Activated naive CD4-positive, alpha-beta T cell treated with anti-CD3 and anti-CD28 coated beads for 36 hours (primary cell): ENCODE measurements around the gene ZNF333. TPM values are rescaled to one million over a fixed set of nuclear protein-coding genes. Genes with fewer than 3 reads are reported as not detected.
A peak's percentile ranks its signal among the peaks of the same experiment; 100 is the strongest.

Source experiments
- CTCF ChIA-PET: fragments of 350-600 bp; sonication (Branson Sonifier 250); formaldehyde crosslinking; loops from one replicate; lab custom pipeline; 2021; ENCODE audit warnings: antibody characterized with exemption; lab: Charles Lee
- DNase-seq: peaks from one replicate; pipeline ENCODE4 v3.0.0-alpha.2; 2020
- H3K27ac Mint-ChIP-seq: one replicate; pipeline ENCODE4 v1.8.0; 2021; ENCODE audit warnings: mild to moderate bottlenecking, mixed read lengths
- H3K27me3 Mint-ChIP-seq: one replicate; pipeline ENCODE4 v1.8.0; 2021; ENCODE audit warnings: low read depth, mixed read lengths
- H3K36me3 Mint-ChIP-seq: one replicate; pipeline ENCODE4 v1.8.0; 2021; ENCODE audit warnings: low read depth, mixed read lengths
- H3K4me1 Mint-ChIP-seq: one replicate; pipeline ENCODE4 v1.8.0; 2021; ENCODE audit warnings: low read depth, mixed read lengths
- H3K4me3 Mint-ChIP-seq: one replicate; pipeline ENCODE4 v1.8.0; 2021; ENCODE audit warnings: mild to moderate bottlenecking, moderate library complexity, mixed read lengths
- H3K9me3 Mint-ChIP-seq: one replicate; pipeline ENCODE4 v1.8.0; 2021; ENCODE audit warnings: mixed read lengths
- intact Hi-C: fragments of 100-400 bp; cut with micrococcal nuclease; formaldehyde crosslinking; loops from one replicate; pipeline ENCODE4 v1.15.1; 2023
- total RNA-seq, 2 experiments: library from RNA; stranded (reverse); gene quantifications; one replicate each; pipeline ENCODE4 v1.2.3, GENCODE V29; 2021

Gene ZNF333
- total RNA-seq, 2 experiments from 2014 or later, result 28.6 to 31.7 TPM

GRCh38 chr19:14673088-14673487 lies 16.8 kb upstream of the ZNF333 start:
- CTCF ChIA-PET, result interaction anchor here (0.6 to 1.6 kb wide), 2 partner anchors 13 to 762 kb away, joined by 8 to 10 read pairs; no protein-coding TSS in a partner anchor
- peaks cover 11% of the 10 kb centered on the region for H3K9me3 Mint-ChIP-seq
- no peak for DNase-seq
- H3K4me3 Mint-ChIP-seq, result no peak overlapping the region
- H3K27ac Mint-ChIP-seq, result no peak overlapping the region
- intact Hi-C loops, result no loop called here
- peaks cover 33% of the 10 kb centered on the region for H3K27me3 Mint-ChIP-seq
- peaks cover under 1% of the 10 kb centered on the region for H3K4me1 Mint-ChIP-seq
- no peaks in the 10 kb centered on the region for H3K36me3 Mint-ChIP-seq

- CTCF ChIA-PET, result interaction anchor here (0.6 to 1.6 kb wide), 2 partner anchors 11 to 171 kb away, joined by 3 to 8 read pairs; no protein-coding TSS in a partner anchor
- DNase-seq, result no peak
- no peak within 1 kb of the TSS for H3K4me3 Mint-ChIP-seq
- no peak within 1 kb of the TSS for H3K27ac Mint-ChIP-seq
- intact Hi-C loops, result no loop called here
- peaks cover 6% of the 10 kb centered on the region for H3K9me3 Mint-ChIP-seq
- peaks cover 25% of the 10 kb centered on the region for H3K27me3 Mint-ChIP-seq
- no peaks in the 10 kb centered on the region for H3K4me1 Mint-ChIP-seq
- H3K36me3 Mint-ChIP-seq, result no peaks in the 10 kb centered on the region
Observed at GRCh38 chr19:14674764-14675163, 15.1 kb upstream of the ZNF333 start, which contains the start of gene ADGRE3. ADGRE3 (minus strand) TSS chr19:14674844; CDS start chr19:14674770, 74 bp downstream.

- no peak overlapping the region for H3K27ac Mint-ChIP-seq
- intact Hi-C loops, result no loop called here
- CTCF ChIA-PET, result interaction anchor here (0.6 to 1.1 kb wide), 3 partner anchors 9 to 120 kb away, joined by 3 read pairs; no protein-coding TSS in a partner anchor
Observed at GRCh38 chr19:14676762-14677161, 13.1 kb upstream of the ZNF333 start.

GRCh38 chr19:14677464-14677863 lies 12.4 kb upstream of the ZNF333 start:
- intact Hi-C loops, result no loop called here
- no peak for DNase-seq
- CTCF ChIA-PET, result interaction anchor here (1.1 kb wide), 1 partner anchor 8 kb away, joined by 3 read pairs; no protein-coding TSS in a partner anchor
- Mint-ChIP-seq H3K4me1 (no peaks in the 10 kb centered on the region), H3K36me3 (no peaks in the 10 kb centered on the region), H3K4me3 (no peak overlapping the region), H3K27me3 (peaks cover 15% of the 10 kb centered on the region), H3K9me3 (no peaks in the 10 kb centered on the region), H3K27ac (no peak overlapping the region)

More at GRCh38 chr19:14676762-14677161, 13.1 kb upstream of the ZNF333 start:
- peaks cover 20% of the 10 kb centered on the region for H3K27me3 Mint-ChIP-seq
- no peaks in the 10 kb centered on the region for H3K4me1 Mint-ChIP-seq
- DNase-seq, result no peak
- H3K36me3 Mint-ChIP-seq, result no peaks in the 10 kb centered on the region
- H3K9me3 Mint-ChIP-seq, result no peaks in the 10 kb centered on the region
- no peak overlapping the region for H3K4me3 Mint-ChIP-seq

GRCh38 chr19:14678199-14678598 lies 11.6 kb upstream of the ZNF333 start:
- H3K4me1 Mint-ChIP-seq, result no peaks in the 10 kb centered on the region
- H3K27ac Mint-ChIP-seq, result no peak overlapping the region
- peaks cover 9% of the 10 kb centered on the region for H3K27me3 Mint-ChIP-seq
- no peaks in the 10 kb centered on the region for H3K36me3 Mint-ChIP-seq
- H3K4me3 Mint-ChIP-seq, result no peak overlapping the region
- intact Hi-C loops, result no loop called here
- H3K9me3 Mint-ChIP-seq, result no peaks in the 10 kb centered on the region
- no peak for DNase-seq
- CTCF ChIA-PET, result interaction anchor here (0.6 kb wide), 1 partner anchor 1719 kb away, joined by 3 read pairs; no protein-coding TSS in a partner anchor

GRCh38 chr19:14682084-14682483 lies 7.8 kb upstream of the ZNF333 start:
- CTCF ChIA-PET, result no interaction called here
- no peaks in the 10 kb centered on the region for H3K36me3 Mint-ChIP-seq
- no peaks in the 10 kb centered on the region for H3K9me3 Mint-ChIP-seq
- no peak overlapping the region for H3K4me3 Mint-ChIP-seq
- H3K27me3 Mint-ChIP-seq, result no peaks in the 10 kb centered on the region
- H3K4me1 Mint-ChIP-seq, result no peaks in the 10 kb centered on the region
- DNase-seq, result no peak
- H3K27ac Mint-ChIP-seq, result no peak overlapping the region
- intact Hi-C loops, result no loop called here

GRCh38 chr19:14683439-14683838 lies 6.4 kb upstream of the ZNF333 start:
- Mint-ChIP-seq H3K4me1 (no peaks in the 10 kb centered on the region), H3K27ac (no peak overlapping the region), H3K36me3 (no peaks in the 10 kb centered on the region), H3K4me3 (no peak overlapping the region), H3K27me3 (no peaks in the 10 kb centered on the region), H3K9me3 (no peaks in the 10 kb centered on the region)
- intact Hi-C loops, result no loop called here
- CTCF ChIA-PET, result interaction anchor here (11.1 kb wide), 1 partner anchor 111 kb away, joined by 282 read pairs; the partner anchor contains the start of gene NDUFB7
- DNase-seq, result no peak

GRCh38 chr19:14686411-14686810 lies 3.4 kb upstream of the ZNF333 start:
- Mint-ChIP-seq H3K4me1 (peaks cover 12% of the 10 kb centered on the region), H3K9me3 (no peaks in the 10 kb centered on the region), H3K27ac (no peak overlapping the region), H3K4me3 (no peak overlapping the region), H3K36me3 (no peaks in the 10 kb centered on the region), H3K27me3 (no peaks in the 10 kb centered on the region)
- intact Hi-C loops, result loop anchor here (1.0 to 5.0 kb wide), 3 partner anchors 112 to 169 kb away; partner anchors contain the start of gene DNAJB1
- DNase-seq, result peak; percentile 51
- CTCF ChIA-PET, result interaction anchor here (0.6 to 11.1 kb wide), 15 partner anchors 11 to 268 kb away, joined by 3 to 282 read pairs (median 5); partner anchors contain the start of genes ADGRE3 and NDUFB7

GRCh38 chr19:14694641-14695266 lies 4.9 kb downstream of the ZNF333 start:
- CTCF ChIA-PET, result no interaction called here
- peaks cover 16% of the 10 kb centered on the region for H3K4me1 Mint-ChIP-seq
- H3K4me3 Mint-ChIP-seq, result no peak overlapping the region

GRCh38 chr19:14695471-14695870 lies 5.6 kb downstream of the ZNF333 start:
- H3K4me1 Mint-ChIP-seq, result peaks cover 15% of the 10 kb centered on the region
- intact Hi-C loops, result no loop called here
- H3K36me3 Mint-ChIP-seq, result peaks cover 32% of the 10 kb centered on the region
- DNase-seq, result no peak
- CTCF ChIA-PET, result interaction anchor here (1.4 kb wide), 1 partner anchor 121 kb away, joined by 3 read pairs; no protein-coding TSS in a partner anchor
- H3K27me3 Mint-ChIP-seq, result no peaks in the 10 kb centered on the region
- H3K27ac Mint-ChIP-seq, result no peak overlapping the region
- no peaks in the 10 kb centered on the region for H3K9me3 Mint-ChIP-seq
- H3K4me3 Mint-ChIP-seq, result no peak overlapping the region

More at GRCh38 chr19:14694641-14695266, 4.9 kb downstream of the ZNF333 start:
- Mint-ChIP-seq H3K36me3 (peaks cover 26% of the 10 kb centered on the region), H3K9me3 (no peaks in the 10 kb centered on the region), H3K27ac (no peak overlapping the region), H3K27me3 (no peaks in the 10 kb centered on the region)
- intact Hi-C loops, result loop anchor here (5.0 kb wide), 1 partner anchor 683 kb away; the partner anchor contains the start of gene AKAP8
- no peak for DNase-seq

- CTCF ChIA-PET, result interaction anchor here (1.6 kb wide), 1 partner anchor 13 kb away, joined by 14 read pairs; no protein-coding TSS in a partner anchor
- Mint-ChIP-seq H3K27me3 (no peaks in the 10 kb centered on the region), H3K36me3 (peaks cover 60% of the 10 kb centered on the region), H3K9me3 (peaks cover 2% of the 10 kb centered on the region), H3K4me1 (no peaks in the 10 kb centered on the region), H3K27ac (no peak overlapping the region), H3K4me3 (no peak overlapping the region)
- intact Hi-C loops, result no loop called here
- DNase-seq, result no peak
Observed at GRCh38 chr19:14699641-14700040, 9.8 kb downstream of the ZNF333 start.

GRCh38 chr19:14700711-14701375 lies 11.0 kb downstream of the ZNF333 start:
- Mint-ChIP-seq H3K27me3 (no peaks in the 10 kb centered on the region), H3K27ac (no peak overlapping the region), H3K36me3 (peaks cover 60% of the 10 kb centered on the region), H3K9me3 (peaks cover 2% of the 10 kb centered on the region), H3K4me3 (no peak overlapping the region), H3K4me1 (no peaks in the 10 kb centered on the region)
- intact Hi-C loops, result no loop called here
- CTCF ChIA-PET, result interaction anchor here (1.2 to 1.6 kb wide), 2 partner anchors 10 to 15 kb away, joined by 3 to 14 read pairs; no protein-coding TSS in a partner anchor
- no peak for DNase-seq
